GM18499 (cell line): Measurements from ENCODE around the gene PLAGL2.

Experiments
- ATAC-seq: cut with Tn5 transposase; IDR thresholded peaks from one replicate; pipeline ENCODE4 v1.9.1; 2021; ENCODE audit warnings: moderate number of reproducible peaks; ENCODE audit not compliant: insufficient read depth, unreplicated experiment

PLAGL2 gene

GRCh38 chr20:32157611-32158010 is 49.9 kb downstream of the PLAGL2 start:
- ATAC-seq, result no peak

DNA sequence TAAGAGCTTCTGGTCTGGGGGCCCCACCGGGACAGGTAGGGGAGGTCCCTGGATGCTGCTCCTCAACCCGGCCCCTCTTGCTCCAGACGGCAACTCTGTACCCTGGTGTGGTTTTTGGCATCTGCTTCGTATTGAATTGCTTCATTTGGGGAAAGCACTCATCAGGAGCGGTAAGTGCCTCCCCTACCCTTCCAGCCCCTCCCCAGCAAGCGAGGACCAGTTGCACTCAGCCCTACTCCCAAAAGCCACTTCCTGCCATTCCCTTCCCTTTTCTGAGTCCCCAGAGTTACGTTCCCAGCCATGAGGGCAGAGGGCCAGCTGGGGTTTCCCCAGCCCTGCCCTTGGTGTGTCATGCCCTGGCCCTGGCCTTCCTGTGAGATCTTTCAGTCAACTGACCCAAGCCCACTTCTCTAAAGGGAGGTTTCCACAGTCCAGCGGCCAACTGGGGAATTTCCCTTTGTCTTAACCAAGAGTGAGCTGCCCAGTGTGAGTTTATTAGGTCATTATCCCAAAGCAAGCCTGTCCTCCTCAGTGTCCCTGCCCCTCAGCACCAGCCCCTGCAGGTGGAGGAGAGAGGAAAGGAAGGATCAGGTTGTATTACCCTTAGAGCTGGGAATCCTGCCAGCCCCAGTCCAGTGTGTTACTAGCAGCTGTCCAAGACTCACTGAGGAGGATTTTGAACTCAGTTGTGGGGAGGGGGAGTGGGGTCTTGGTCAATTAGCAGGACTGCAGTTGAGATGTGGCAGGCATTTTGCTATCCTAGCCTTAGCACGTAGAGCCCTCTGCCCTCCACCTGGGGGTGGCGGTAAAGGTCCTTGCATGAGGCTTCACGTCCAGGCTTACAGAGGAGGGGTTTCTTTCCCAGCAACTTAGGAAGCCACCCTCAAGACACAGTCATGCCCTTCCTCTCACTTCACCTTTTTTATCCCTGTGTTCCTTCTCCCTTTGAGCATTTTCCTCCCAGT is 52.2 kb downstream of the PLAGL2 start:
- no peak for ATAC-seq

- ATAC-seq, result no peak
Observed at GRCh38 chr20:32153771-32154170, 53.8 kb downstream of the PLAGL2 start.

DNA sequence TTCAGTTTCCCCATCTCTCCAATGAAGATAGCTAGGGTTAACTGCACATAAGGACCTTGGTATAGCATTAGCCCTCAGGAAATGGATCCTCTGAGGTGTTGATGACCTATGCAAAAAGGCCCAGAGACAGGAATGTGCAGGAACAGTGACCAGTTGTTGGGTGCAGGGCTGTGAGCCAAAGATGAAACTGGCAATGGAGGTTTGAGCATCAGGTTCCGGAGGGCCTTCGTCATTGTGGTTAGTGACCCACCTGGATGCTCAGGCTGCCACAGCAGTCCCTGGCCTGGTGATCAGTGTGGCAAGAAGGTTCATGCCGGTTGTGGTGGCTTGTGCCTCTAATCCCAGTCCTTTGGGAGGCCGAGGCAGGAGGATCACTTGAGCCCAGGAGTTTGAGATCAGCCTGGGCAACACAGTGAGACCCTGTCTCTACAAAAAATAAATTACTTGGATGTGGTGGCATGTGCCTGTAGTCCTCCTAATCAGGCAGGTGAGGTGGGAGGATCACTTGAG is 54.3 kb downstream of the PLAGL2 start:
- ATAC-seq, result no peak

GRCh38 chr20:32152421-32153155 is 55.0 kb downstream of the PLAGL2 start:
- ATAC-seq, result no peak

- ATAC-seq, result no peak
Observed at GRCh38 chr20:32150291-32150848, 57.2 kb downstream of the PLAGL2 start.

GRCh38 chr20:32149566-32150170 is 57.9 kb downstream of the PLAGL2 start:
- no peak for ATAC-seq

- no peak for ATAC-seq
Observed at GRCh38 chr20:32144898-32145662, 62.5 kb downstream of the PLAGL2 start.

GRCh38 chr20:32142991-32143390 is 64.6 kb downstream of the PLAGL2 start:
- no peak for ATAC-seq
